Astrocyte of the cerebellum (primary cell): ENCODE measurements around the gene TMEM167A.

Source experiments
- DNase-seq: peaks from one replicate; pipeline ENCODE4 v3.0.0-alpha.2; 2011; ENCODE audit warnings: low read depth
- H3K4me3 ChIP-seq: 2 replicates; pipeline ENCODE4 v1.5.1; 2011; ENCODE audit warnings: mild to moderate bottlenecking, low read depth, low read length, moderate library complexity
- in situ Hi-C: cut with HindIII; loops from 2 replicates; pipeline ENCODE4 v1.10.0; 2017; ENCODE audit warnings: low sequenced_read_pairs
- TF ChIP-seq, protein P1 (sequence below): IDR thresholded peaks from 2 replicates; pipeline ENCODE4 v1.5.1; 2012; ENCODE audit warnings: low read length, low read depth, moderate library complexity, mild to moderate bottlenecking; ENCODE audit errors: missing control alignments

The TMEM167A gene

DNA sequence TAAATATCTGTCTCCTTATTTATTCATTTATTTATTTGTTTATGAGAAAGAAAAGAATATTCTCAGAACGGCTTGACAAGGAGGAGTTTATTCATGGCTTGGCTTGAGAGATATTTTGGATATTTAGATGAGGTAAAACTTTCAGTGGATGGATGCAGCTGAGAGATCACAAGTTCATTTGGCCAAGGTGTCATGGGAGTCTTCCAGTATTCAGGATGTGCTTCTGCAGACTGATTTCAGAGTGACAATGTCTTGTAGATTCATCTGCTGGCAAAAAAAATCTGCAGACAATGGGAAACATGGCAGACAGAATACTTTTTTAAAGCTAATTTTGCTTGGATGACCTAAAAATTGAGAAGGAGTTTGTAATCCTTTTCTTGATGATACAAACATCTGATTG lies 38.6 kb upstream of the TMEM167A start:
- DNase-seq = no peak
- no peak overlapping the region for H3K4me3 ChIP-seq
- in situ Hi-C loops = no loop called here
- TF ChIP-seq, protein P1, sequence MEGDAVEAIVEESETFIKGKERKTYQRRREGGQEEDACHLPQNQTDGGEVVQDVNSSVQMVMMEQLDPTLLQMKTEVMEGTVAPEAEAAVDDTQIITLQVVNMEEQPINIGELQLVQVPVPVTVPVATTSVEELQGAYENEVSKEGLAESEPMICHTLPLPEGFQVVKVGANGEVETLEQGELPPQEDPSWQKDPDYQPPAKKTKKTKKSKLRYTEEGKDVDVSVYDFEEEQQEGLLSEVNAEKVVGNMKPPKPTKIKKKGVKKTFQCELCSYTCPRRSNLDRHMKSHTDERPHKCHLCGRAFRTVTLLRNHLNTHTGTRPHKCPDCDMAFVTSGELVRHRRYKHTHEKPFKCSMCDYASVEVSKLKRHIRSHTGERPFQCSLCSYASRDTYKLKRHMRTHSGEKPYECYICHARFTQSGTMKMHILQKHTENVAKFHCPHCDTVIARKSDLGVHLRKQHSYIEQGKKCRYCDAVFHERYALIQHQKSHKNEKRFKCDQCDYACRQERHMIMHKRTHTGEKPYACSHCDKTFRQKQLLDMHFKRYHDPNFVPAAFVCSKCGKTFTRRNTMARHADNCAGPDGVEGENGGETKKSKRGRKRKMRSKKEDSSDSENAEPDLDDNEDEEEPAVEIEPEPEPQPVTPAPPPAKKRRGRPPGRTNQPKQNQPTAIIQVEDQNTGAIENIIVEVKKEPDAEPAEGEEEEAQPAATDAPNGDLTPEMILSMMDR = no peak

DNA sequence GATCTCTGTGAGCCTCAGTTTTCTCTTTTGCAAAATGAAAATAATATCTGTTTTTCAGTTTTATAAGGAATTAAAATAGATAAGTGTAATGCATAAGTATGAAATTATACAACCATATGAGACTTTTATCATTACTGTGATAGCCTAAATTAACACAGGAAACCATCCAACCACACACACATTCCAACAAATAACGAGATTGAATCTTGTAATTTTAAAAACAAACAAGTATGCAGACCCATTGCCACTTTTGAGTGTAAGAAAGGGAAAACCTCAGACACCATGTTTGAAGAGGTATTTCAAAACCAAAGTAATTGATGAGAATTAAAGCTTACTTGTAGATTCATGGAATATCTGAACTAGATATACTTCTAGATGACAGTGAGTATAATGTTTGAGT lies 32.2 kb upstream of the TMEM167A start:
- no peak for DNase-seq
- in situ Hi-C loops = no loop called here
- TF ChIP-seq, protein P1 = no peak
- no peak overlapping the region for H3K4me3 ChIP-seq

DNA sequence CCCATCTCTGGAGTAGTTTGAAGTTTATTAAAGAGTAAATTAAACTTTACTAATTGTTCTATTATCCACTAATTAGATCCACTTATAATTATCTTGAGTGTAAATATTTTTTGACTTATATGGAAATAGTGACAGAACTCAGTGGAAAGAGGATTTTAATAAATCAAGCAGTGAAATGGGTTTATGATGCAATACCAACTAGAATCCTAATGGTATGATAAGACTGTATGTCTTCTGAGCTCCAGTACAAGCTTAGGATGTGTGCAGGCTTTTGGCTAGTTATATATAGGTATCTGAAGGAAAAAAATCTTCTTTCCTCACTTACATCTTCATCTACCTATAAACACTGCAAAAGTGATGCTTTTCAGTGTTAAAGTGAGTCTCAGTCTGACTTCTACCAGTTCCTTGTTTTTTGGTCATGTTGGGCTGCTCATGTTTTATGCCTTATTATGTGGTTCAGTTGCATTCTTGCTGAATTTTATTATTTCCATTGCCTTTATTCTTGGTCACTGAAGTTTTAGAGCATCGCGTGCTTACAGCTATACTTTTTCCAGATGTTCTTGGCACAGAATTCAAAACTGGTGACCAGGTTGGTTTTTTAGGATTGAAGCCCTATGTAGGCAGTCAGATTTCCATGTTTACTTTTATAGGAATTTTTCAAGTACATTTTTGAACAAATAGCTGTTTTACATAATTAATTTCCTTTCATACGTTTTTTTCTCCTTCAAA lies 30.7 kb upstream of the TMEM167A start:
- in situ Hi-C loops = no loop called here
- TF ChIP-seq, protein P1 = no peak
- no peak overlapping the region for H3K4me3 ChIP-seq
- peak; percentile 6 for DNase-seq

DNA sequence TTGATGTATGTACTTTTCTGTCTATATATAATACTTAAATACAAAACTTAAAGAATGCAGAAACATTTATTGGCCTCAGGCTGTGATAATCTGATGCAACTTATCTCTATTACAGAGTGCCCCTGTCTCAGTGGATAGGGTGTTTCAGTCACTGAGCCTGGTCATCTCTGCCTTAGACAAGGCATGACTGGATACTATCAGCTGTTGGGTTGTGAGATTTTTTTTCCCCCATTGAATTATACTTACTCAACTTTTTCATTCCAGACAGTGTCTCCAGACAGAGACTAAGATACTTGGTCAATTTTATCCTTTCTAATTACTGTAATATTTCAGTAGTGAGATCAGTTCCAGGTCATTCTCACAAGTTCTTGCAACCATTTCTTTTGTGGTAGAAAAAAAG lies 26.8 kb upstream of the TMEM167A start:
- DNase-seq = no peak
- in situ Hi-C loops = no loop called here
- TF ChIP-seq, protein P1 = no peak
- H3K4me3 ChIP-seq = no peak overlapping the region

DNA sequence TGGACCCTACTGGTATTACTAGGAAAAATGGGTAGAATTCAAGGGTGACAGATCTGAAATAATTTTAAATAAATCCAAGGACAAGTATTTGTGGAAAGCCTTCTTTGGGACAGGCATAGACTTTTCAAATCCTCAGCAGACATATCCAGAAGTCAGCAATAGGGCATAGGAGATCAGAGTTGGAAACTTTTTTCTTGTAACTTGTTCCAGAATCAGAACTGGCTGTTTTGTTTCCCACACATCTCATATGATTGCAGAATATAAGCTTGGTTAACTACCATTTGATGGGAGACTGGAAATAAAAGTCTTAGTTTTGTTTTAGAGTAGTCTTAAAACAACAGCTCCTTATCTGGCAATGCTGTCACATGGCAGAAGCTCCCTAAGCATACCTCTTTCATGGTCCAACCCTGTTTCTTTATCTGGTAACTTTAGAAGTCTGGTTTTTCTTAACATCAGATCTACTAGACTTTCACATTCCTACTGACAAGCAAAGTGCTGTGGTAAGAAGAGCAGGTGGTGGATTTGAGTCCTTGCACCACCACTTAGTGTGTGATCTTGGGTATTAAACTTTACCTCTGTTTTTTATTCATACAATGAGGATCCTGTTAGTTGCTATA lies 25.3 kb upstream of the TMEM167A start:
- in situ Hi-C loops = no loop called here

DNA sequence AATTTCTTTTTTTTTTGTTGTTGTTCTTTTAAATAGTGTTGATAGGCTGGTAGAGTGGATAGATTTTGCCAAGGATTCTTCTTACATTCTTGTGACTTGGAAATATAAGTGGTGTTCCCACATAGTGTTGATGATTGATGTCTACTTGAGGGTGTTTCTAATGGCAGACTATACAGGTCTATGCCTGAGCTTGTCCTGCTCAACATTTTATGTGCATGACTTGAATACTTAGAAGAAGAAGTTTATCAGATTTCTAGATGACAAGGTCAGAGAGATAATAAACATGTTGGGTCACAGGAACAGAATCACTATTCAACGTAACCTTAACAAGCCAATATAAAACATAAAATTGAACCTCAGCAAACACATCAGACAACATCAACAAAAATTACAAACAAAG lies 24.3 kb upstream of the TMEM167A start:
- no peak for DNase-seq
- H3K4me3 ChIP-seq = no peak overlapping the region
- TF ChIP-seq, protein P1 = no peak
- in situ Hi-C loops = no loop called here

More for the DNA sequence above, 25.3 kb upstream of the TMEM167A start:
- no peak for DNase-seq
- H3K4me3 ChIP-seq = no peak overlapping the region
- TF ChIP-seq, protein P1 = no peak
